Osteoblast (primary cell): Measurements from ENCODE around the gene IMPDH1. TPM values are rescaled to one million over a fixed set of nuclear protein-coding genes. Genes with fewer than 3 reads are reported as not detected.

Source experiments
- DNase-seq: peaks from one replicate; pipeline ENCODE4 v3.0.0; 2011; ENCODE audit warnings: low spot score, mixed read lengths; ENCODE audit not compliant: insufficient read length; ENCODE audit errors: missing footprints
- H2AFZ ChIP-seq: 2 replicates; pipeline ENCODE4 v1.6.0; 2011; ENCODE audit warnings: mild to moderate bottlenecking, low read length
- H3K27ac ChIP-seq: 2 replicates; pipeline ENCODE4 v1.5.1; 2011; ENCODE audit warnings: mild to moderate bottlenecking, low read depth, low read length, moderate library complexity
- H3K27me3 ChIP-seq: 2 replicates; pipeline ENCODE4 v1.6.0; 2012; ENCODE audit warnings: mild to moderate bottlenecking, control low read depth, inconsistent platforms, low read length, moderate library complexity; ENCODE audit not compliant: insufficient read depth
- H3K36me3 ChIP-seq: 2 replicates; pipeline ENCODE4 v1.5.1; 2011; ENCODE audit warnings: mild to moderate bottlenecking, low read length, control low read depth, moderate library complexity; ENCODE audit not compliant: insufficient read depth
- H3K4me1 ChIP-seq: 2 replicates; pipeline ENCODE4 v1.5.1; 2011; ENCODE audit warnings: mild to moderate bottlenecking, low read length, control low read depth, moderate library complexity; ENCODE audit not compliant: insufficient read depth
- H3K4me2 ChIP-seq: 2 replicates; pipeline ENCODE4 v1.6.0; 2011; ENCODE audit warnings: mild to moderate bottlenecking, low read length; ENCODE audit not compliant: insufficient read depth
- H3K4me3 ChIP-seq: fragments of 200-600 bp; sonication (generic); 3 replicates; pipeline ENCODE4 v1.5.1; 2012; ENCODE audit warnings: mild to moderate bottlenecking, low read length, inconsistent platforms; ENCODE audit not compliant: insufficient read depth
- H3K79me2 ChIP-seq: 2 replicates; pipeline ENCODE4 v1.6.0; 2012; ENCODE audit warnings: mild to moderate bottlenecking, low read length, control low read depth, inconsistent platforms; ENCODE audit not compliant: insufficient read depth
- H3K9me3 ChIP-seq: 2 replicates; pipeline ENCODE4 v1.5.1; 2011; ENCODE audit warnings: low read depth, low read length, control low read depth
- H4K20me1 ChIP-seq: 2 replicates; pipeline ENCODE4 v1.6.0; 2012; ENCODE audit warnings: mild to moderate bottlenecking, low read length, control low read depth; ENCODE audit not compliant: insufficient read depth
- total RNA-seq: library from RNA; depleted of rRNA; stranded (reverse); fragments of >200 nt; gene quantifications from 2 replicates; pipeline ENCODE4 v1.2.3, GENCODE V29; 2012
- TF ChIP-seq, protein P1 (sequence below): IDR thresholded peaks from 2 replicates; pipeline ENCODE4 v1.5.1; 2011; ENCODE audit warnings: mild to moderate bottlenecking, low read depth, low read length, moderate library complexity; ENCODE audit errors: extremely low read depth

The IMPDH1 gene
- total RNA-seq, 1 donor, result 35.8 TPM

- H4K20me1 ChIP-seq, result peaks cover 16% of the 10 kb centered on the region
- no peaks in the 10 kb centered on the region for H3K27me3 ChIP-seq
- peak overlapping the region; percentile 99 for H3K4me2 ChIP-seq
- H3K4me1 ChIP-seq, result peaks cover 35% of the 10 kb centered on the region
- peak; percentile 91 for DNase-seq
- H3K79me2 ChIP-seq, result peaks cover 26% of the 10 kb centered on the region
- peak overlapping the region; percentile 71 for H2AFZ ChIP-seq
- H3K27ac ChIP-seq, result peak overlapping the region; percentile 96
- H3K36me3 ChIP-seq, result peaks cover 7% of the 10 kb centered on the region
- TF ChIP-seq, protein P1, sequence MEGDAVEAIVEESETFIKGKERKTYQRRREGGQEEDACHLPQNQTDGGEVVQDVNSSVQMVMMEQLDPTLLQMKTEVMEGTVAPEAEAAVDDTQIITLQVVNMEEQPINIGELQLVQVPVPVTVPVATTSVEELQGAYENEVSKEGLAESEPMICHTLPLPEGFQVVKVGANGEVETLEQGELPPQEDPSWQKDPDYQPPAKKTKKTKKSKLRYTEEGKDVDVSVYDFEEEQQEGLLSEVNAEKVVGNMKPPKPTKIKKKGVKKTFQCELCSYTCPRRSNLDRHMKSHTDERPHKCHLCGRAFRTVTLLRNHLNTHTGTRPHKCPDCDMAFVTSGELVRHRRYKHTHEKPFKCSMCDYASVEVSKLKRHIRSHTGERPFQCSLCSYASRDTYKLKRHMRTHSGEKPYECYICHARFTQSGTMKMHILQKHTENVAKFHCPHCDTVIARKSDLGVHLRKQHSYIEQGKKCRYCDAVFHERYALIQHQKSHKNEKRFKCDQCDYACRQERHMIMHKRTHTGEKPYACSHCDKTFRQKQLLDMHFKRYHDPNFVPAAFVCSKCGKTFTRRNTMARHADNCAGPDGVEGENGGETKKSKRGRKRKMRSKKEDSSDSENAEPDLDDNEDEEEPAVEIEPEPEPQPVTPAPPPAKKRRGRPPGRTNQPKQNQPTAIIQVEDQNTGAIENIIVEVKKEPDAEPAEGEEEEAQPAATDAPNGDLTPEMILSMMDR, result no peak
- H3K4me3 ChIP-seq, result peak overlapping the region; percentile 34
- no peaks in the 10 kb centered on the region for H3K9me3 ChIP-seq
These were observed 44.3 kb upstream of the IMPDH1 start for GRCh38 chr7:128453836-128454804.

DNA sequence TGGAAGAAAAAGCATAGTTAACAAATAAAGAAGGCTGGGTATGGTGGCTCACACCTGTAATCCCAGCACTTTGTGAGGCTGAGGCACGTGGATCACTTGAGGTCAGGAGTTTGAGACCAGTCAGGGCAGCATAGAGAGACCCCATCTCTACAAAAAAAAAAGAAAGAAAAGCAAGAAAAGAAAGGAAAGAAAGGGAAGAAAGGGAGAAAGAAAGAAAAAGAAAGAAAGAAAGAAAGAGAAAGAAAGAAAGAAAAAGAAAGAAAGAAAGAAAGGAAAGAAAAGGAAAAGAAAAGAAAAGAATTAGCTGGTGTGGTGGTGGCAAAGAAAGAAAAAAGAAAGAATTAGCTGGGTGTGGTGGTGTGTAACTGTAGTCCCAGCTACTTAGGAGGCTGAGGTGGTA is 42.8 kb upstream of the IMPDH1 start:
- no peak for DNase-seq
- H3K36me3 ChIP-seq, result no peaks in the 10 kb centered on the region
- no peak overlapping the region for H3K4me3 ChIP-seq
- no peaks in the 10 kb centered on the region for H3K27me3 ChIP-seq
- H3K4me2 ChIP-seq, result no peak overlapping the region
- H2AFZ ChIP-seq, result no peak overlapping the region
- H3K79me2 ChIP-seq, result peaks cover 18% of the 10 kb centered on the region
- H3K27ac ChIP-seq, result no peak overlapping the region
- TF ChIP-seq, protein P1, result no peak
- H4K20me1 ChIP-seq, result peaks cover 11% of the 10 kb centered on the region
- H3K9me3 ChIP-seq, result no peaks in the 10 kb centered on the region
- H3K4me1 ChIP-seq, result peaks cover 30% of the 10 kb centered on the region

- Histone ChIP-seq H3K4me2 (no peak overlapping the region), H3K27ac (no peak overlapping the region), H2AFZ (no peak overlapping the region), H3K9me3 (no peaks in the 10 kb centered on the region), H3K27me3 (no peaks in the 10 kb centered on the region), H3K4me1 (peaks cover 20% of the 10 kb centered on the region), H4K20me1 (peaks cover under 1% of the 10 kb centered on the region), H3K79me2 (peaks cover 3% of the 10 kb centered on the region), H3K4me3 (no peak overlapping the region), H3K36me3 (no peaks in the 10 kb centered on the region)
- DNase-seq, result no peak
- TF ChIP-seq, protein P1, result no peak
These were observed 41.1 kb upstream of the IMPDH1 start for GRCh38 chr7:128450913-128451312.

- Histone ChIP-seq H3K4me2 (no peak overlapping the region), H3K4me1 (peaks cover 20% of the 10 kb centered on the region), H3K27me3 (no peaks in the 10 kb centered on the region), H3K79me2 (no peaks in the 10 kb centered on the region), H3K36me3 (no peaks in the 10 kb centered on the region), H4K20me1 (no peaks in the 10 kb centered on the region), H2AFZ (no peak overlapping the region), H3K4me3 (no peak overlapping the region), H3K27ac (no peak overlapping the region), H3K9me3 (no peaks in the 10 kb centered on the region)
- DNase-seq, result no peak
- TF ChIP-seq, protein P1, result no peak
These were observed 40.6 kb upstream of the IMPDH1 start for GRCh38 chr7:128450409-128450808.
